T1000 (cell line): ENCODE measurements around the gene TAS2R1.

Experiments
- DNase-seq: peaks from one replicate; lab custom pipeline; 2025; ENCODE audit warnings: mixed read lengths; lab: John Stamatoyannopoulos, UW

TAS2R1 gene

DNA sequence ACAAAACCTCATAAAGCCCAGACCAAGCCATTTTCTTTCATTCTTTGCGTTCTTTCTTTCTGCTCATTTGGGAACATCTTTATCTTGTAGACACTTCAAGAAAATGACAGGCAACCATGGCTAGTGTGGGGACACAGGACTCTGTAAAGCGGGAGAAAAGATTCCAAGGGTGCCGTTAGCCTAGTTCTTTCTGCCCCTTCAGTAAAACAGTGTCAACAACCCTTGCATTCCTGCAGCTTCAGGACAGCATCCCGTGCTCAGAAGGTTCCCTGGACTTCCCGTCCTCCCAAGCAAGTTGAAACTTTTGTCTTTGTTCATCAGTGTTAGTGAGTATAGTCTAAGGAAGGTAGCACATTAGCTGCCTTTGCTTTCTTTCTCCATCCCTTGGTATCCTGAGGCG is 41.9 kb downstream of the TAS2R1 start:
- no peak for DNase-seq

DNA sequence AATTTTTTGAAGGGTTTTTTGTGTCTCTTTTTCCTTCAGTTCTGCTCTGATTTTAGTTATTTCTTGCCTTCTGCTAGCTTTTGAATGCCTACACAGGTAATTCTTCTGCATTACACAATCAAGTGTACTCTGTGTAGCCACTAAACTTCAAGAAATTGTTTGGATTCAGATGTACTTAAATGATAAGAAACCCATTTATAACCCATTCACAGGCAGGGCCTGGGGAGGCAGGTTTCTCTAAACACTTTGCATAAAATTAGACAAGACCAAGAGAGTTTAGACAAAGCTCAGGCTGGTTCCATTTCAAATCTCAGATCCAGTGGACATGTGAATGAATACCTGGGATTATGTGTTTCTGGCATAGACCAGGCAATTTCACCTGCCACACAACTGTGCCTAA is 43.0 kb downstream of the TAS2R1 start:
- DNase-seq: no peak

DNA sequence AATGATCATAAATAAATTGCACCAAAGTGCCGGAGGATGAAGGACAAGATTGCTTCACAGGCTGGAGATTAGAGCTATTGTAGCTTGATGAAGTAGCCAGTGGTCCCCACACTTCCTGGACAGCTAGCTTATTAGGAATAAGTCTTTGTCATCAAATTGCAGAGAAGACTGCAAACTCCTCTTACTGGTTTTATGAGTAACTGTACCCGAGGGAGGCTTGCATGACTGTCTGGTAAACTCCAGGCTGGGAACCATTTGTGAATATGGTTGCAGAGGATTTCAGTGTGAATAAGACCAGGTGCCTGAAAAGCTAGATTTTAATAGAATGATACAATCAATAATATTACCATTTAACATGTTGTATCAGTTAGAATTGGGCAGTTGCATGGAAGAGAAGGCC is 47.7 kb downstream of the TAS2R1 start:
- no peak for DNase-seq
